ENCODE data around the gene BEX4.

DNA sequence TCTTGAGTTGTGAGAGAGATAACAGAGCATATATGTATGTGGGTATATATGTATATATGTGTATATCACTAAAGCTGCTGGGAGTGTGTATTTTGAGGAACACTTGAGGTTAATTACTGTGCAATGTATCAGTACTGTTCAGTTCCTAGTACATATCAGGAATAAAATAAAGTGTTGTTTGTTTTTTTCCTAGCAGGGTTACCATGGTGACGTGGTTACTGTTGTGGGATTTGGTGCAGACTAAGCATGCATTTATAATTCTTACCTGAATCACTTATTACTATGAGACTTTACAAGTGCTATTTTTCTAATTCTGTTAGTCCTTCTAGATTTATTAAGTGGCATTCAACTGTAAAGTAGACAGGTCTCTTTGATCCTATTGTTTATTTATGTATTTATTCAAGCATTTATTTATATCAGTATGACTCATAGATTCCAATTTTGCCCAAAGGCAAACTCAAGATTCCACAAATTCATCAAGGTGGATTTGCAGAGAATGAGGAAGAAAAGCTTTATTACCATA, 26.9 kb upstream of the BEX4 start:
- no peak for TF ChIP-seq EP300 (IDR thresholded peaks at IDR 0.05)
- TF ChIP-seq, protein P1, sequence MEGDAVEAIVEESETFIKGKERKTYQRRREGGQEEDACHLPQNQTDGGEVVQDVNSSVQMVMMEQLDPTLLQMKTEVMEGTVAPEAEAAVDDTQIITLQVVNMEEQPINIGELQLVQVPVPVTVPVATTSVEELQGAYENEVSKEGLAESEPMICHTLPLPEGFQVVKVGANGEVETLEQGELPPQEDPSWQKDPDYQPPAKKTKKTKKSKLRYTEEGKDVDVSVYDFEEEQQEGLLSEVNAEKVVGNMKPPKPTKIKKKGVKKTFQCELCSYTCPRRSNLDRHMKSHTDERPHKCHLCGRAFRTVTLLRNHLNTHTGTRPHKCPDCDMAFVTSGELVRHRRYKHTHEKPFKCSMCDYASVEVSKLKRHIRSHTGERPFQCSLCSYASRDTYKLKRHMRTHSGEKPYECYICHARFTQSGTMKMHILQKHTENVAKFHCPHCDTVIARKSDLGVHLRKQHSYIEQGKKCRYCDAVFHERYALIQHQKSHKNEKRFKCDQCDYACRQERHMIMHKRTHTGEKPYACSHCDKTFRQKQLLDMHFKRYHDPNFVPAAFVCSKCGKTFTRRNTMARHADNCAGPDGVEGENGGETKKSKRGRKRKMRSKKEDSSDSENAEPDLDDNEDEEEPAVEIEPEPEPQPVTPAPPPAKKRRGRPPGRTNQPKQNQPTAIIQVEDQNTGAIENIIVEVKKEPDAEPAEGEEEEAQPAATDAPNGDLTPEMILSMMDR (IDR thresholded peaks at IDR 0.05), result no peak
- no peak for TF ChIP-seq POLR2AphosphoS5 (IDR thresholded peaks at IDR 0.05)
- TF ChIP-seq POLR2A (IDR thresholded peaks at IDR 0.05), result no peak
